ENCODE measurements around the gene SH2D2A. TPM values are rescaled to one million over a fixed set of nuclear protein-coding genes. Genes with fewer than 3 reads are reported as not detected.

The SH2D2A gene
- total and polyA plus RNA-seq, 2 of the 4 experiments (the other 2 are of a cell fraction): not detected

GRCh38 chr1:156813750-156814570 is 2.7 kb downstream of the SH2D2A start:
- POLR2A ChIA-PET (ENCODE audit: unreplicated experiment): interaction anchor here (0.5 kb wide), 2 partner anchors 72 to 148 kb away, joined by 6 to 8 read pairs; no protein-coding TSS in a partner anchor
- H3K4me2 ChIP-seq (ENCODE audit: low read depth, low read length): peak overlapping the region; percentile 69
- WGBS, 2 experiments (ENCODE audit: extremely low coverage in 2 of 2, insufficient read length in 1 of 2): 21% methylated on average over 22 of the region's 60 CpGs; no CpG with 5 or more reads in 1 of the 2 experiments
- TF ChIP-seq RCOR1 (IDR thresholded peaks at IDR 0.05; ENCODE audit: insufficient replicate concordance, low read length) (no peak), NFE2L2 (IDR thresholded peaks at IDR 0.05; ENCODE audit: low read depth, low read length) (no peak), ELK1 (IDR thresholded peaks at IDR 0.05; ENCODE audit: borderline replicate concordance, low read depth, low read length) (no peak), MAZ (IDR thresholded peaks at IDR 0.05; ENCODE audit: borderline replicate concordance, low read depth, low read length) (no peak), BHLHE40 (IDR thresholded peaks at IDR 0.05; ENCODE audit: low read depth, low read length) (no peak), POLR2A (IDR thresholded peaks at IDR 0.05; ENCODE audit: low read depth, low read length) (no peak), CTCF (conservative IDR thresholded peaks at IDR 0.05; ENCODE audit: low read depth, low read length) (peak; percentile 34), SMC3 (IDR thresholded peaks at IDR 0.05; ENCODE audit: low read depth, low read length) (no peak), CEBPB (IDR thresholded peaks at IDR 0.05; ENCODE audit: low read depth, low read length) (no peak), CHD1 (IDR thresholded peaks at IDR 0.05; ENCODE audit: low read depth, low read length) (no peak), FOS (IDR thresholded peaks at IDR 0.05; ENCODE audit: low read depth, low read length) (no peak), RAD21 (IDR thresholded peaks at IDR 0.05; ENCODE audit: low read length) (no peak), RFX5 (IDR thresholded peaks at IDR 0.05; ENCODE audit: low read depth, low read length) (no peak), USF2 (IDR thresholded peaks at IDR 0.05; ENCODE audit: low read depth, low read length) (peak; percentile 78)

More at GRCh38 chr1:156813750-156814570, 2.7 kb downstream of the SH2D2A start:
- H2AK5ac ChIP-seq (ENCODE audit: low read depth, low read length): peak overlapping the region; percentile 34; the same call in 1 of the 2 replicates
- H3K4me1 ChIP-seq (ENCODE audit: control insufficient read depth, insufficient read depth, low read length): peaks cover 14% of the 10 kb centered on the region
- H2AFZ ChIP-seq (replicated peaks; ENCODE audit: low read length, poor library complexity): peak overlapping the region; percentile 92
- H3K27ac ChIP-seq (ENCODE audit: insufficient read depth, low read length): no peak overlapping the region
- intact Hi-C loops (cut with micrococcal nuclease): no loop called here
- no peak overlapping the region for H4K8ac ChIP-seq (ENCODE audit: low read depth in 2 of 2, low read length in 2 of 2)
- no peak overlapping the region for H4K5ac ChIP-seq (ENCODE audit: low read depth, low read length)
- no peaks in the 10 kb centered on the region for H3K9me3 ChIP-seq (ENCODE audit: control insufficient read depth, insufficient read depth, low read length)
- H3K4ac ChIP-seq (ENCODE audit: low read depth, low read length): no peak overlapping the region; the same call in 1 of the 2 replicates
- no peaks in the 10 kb centered on the region for H3K79me1 ChIP-seq (ENCODE audit: low read depth in 1 of 2, low read length in 2 of 2)
- in situ Hi-C loops (cut with MboI; ENCODE audit: low sequenced_read_pairs): no loop called here
- H2BK15ac ChIP-seq (ENCODE audit: low read depth, low read length): no peak overlapping the region
- H2AK9ac ChIP-seq (replicated peaks; ENCODE audit: low read depth, low read length, poor library complexity): peak overlapping the region; percentile 79
- H3K14ac ChIP-seq (replicated peaks; ENCODE audit: low read depth, low read length): no peak overlapping the region
- no TSS peak for BruUV-seq (replicated peaks)
- CTCF ChIA-PET: interaction anchor here (0.7 to 1.2 kb wide), 2 partner anchors 8 to 9 kb away, joined by 3 to 6 read pairs; no protein-coding TSS in a partner anchor
- dilution Hi-C loops (cut with HindIII; ENCODE audit: low sequenced_read_pairs, unreplicated experiment): no loop called here
- H3K4me3 ChIP-seq (ENCODE audit: insufficient read depth, low read depth, low read length): no peak overlapping the region
- no peak overlapping the region for H2BK20ac ChIP-seq (ENCODE audit: low read depth, low read length)
- no peak overlapping the region for H2BK5ac ChIP-seq (ENCODE audit: low read depth, low read length, poor library complexity, severe bottlenecking)
- no peak overlapping the region for H4K91ac ChIP-seq (ENCODE audit: insufficient read depth, low read depth, low read length)
- H3K9ac ChIP-seq (ENCODE audit: low read depth, low read length): no peak overlapping the region
- no peaks in the 10 kb centered on the region; the same call in 1 of the 2 replicates for H3K9me1 ChIP-seq (ENCODE audit: insufficient read depth, low read length)
- ATAC-seq (ENCODE audit: low read depth) (peak; percentile 72), DNase-seq (peak; percentile 33)
- H2BK120ac ChIP-seq (ENCODE audit: low read depth, low read length): no peak overlapping the region
- H3K27me3 ChIP-seq (ENCODE audit: control insufficient read depth, insufficient read depth, low read length): peaks cover 38% of the 10 kb centered on the region
- H3K36me3 ChIP-seq (ENCODE audit: control insufficient read depth, insufficient read depth, low read length): no peaks in the 10 kb centered on the region
- H3K56ac ChIP-seq (ENCODE audit: extremely low read depth, insufficient read depth, low read length): no peak overlapping the region
- 0 out of 2 replicates have a peak overlapping the region, but pooled peaks have one; percentile 4 for H3K23ac ChIP-seq (ENCODE audit: low read depth, low read length)
- H4K20me1 ChIP-seq (ENCODE audit: insufficient read depth, low read length): no peaks in the 10 kb centered on the region; the same call in 1 of the 2 replicates
- no peak overlapping the region for H3K18ac ChIP-seq (ENCODE audit: low read depth, low read length)
